Common myeloid progenitor, CD34-positive (primary cell): ENCODE data around the gene TFDP2.
A peak's percentile ranks its signal among the peaks of the same experiment; 100 is the strongest.
"Not testable (repeated sequence)": the region's sequence is repeated elsewhere in the genome, so short reads cannot be mapped to it uniquely, and the experiment has no call there.

Source experiments
- CTCF ChIA-PET: fragments of 350-600 bp; sonication (Branson Sonifier 250); formaldehyde crosslinking; loops from one replicate; lab custom pipeline; 2021; ENCODE audit warnings: antibody characterized with exemption; lab: Charles Lee
- POLR2A ChIA-PET: fragments of 350-600 bp; sonication (Branson Sonifier 250); formaldehyde crosslinking; loops from one replicate; lab custom pipeline; 2021; ENCODE audit warnings: antibody characterized with exemption; lab: Charles Lee
- DNase-seq, 3 donors: peaks; one replicate each; pipeline versions ENCODE4 v3.0.0 to v3.0.0-alpha.2; 2013
- H3K27ac ChIP-seq, 2 experiments: 1 replicate in 1 of 2; 2 replicates in 1 of 2; pipeline ENCODE4 v1.7.0; 2013; ENCODE audit warnings: inconsistent platforms in 2 of 2, low read length in 2 of 2, mild to moderate bottlenecking in 2 of 2, low read depth in 1 of 2, moderate library complexity in 1 of 2; ENCODE audit not compliant: severe bottlenecking in 2 of 2, insufficient read depth in 1 of 2, poor library complexity in 1 of 2
- H3K27me3 ChIP-seq, 5 experiments: replicated peaks in 2 of 5; 1 replicate in 3 of 5; 2 replicates in 2 of 5; pipeline versions ENCODE4 v1.6.1 to v1.7.0; 2013; ENCODE audit warnings: low read length in 4 of 5, mild to moderate bottlenecking in 2 of 5, moderate library complexity in 2 of 5, inconsistent platforms in 1 of 5; ENCODE audit not compliant: insufficient read depth in 5 of 5, control insufficient read depth in 4 of 5
- H3K36me3 ChIP-seq, 4 experiments: 1 replicate in 2 of 4; 2 replicates in 2 of 4; pipeline versions ENCODE4 v1.6.1 to v1.7.0; 2013; ENCODE audit warnings: low read length in 3 of 4, control low read depth in 1 of 4, mild to moderate bottlenecking in 1 of 4; ENCODE audit not compliant: control insufficient read depth in 4 of 4, insufficient read depth in 4 of 4
- H3K4me1 ChIP-seq, 4 experiments: 1 replicate in 3 of 4; 2 replicates in 1 of 4; pipeline versions ENCODE4 v1.6.1 to v1.7.1; 2013; ENCODE audit warnings: low read length in 3 of 4, mild to moderate bottlenecking in 3 of 4, control low read depth in 1 of 4, inconsistent platforms in 1 of 4, moderate library complexity in 1 of 4; ENCODE audit not compliant: control insufficient read depth in 4 of 4, insufficient read depth in 4 of 4; ENCODE audit errors: control extremely low read depth in 1 of 4
- H3K4me3 ChIP-seq, 7 experiments: 1 replicate in 4 of 7; 2 replicates in 3 of 7; pipeline versions ENCODE4 v1.5.1 to v1.7.0; 2013; ENCODE audit warnings: mild to moderate bottlenecking in 7 of 7, low read length in 6 of 7, moderate library complexity in 6 of 7, inconsistent platforms in 2 of 7, low read depth in 2 of 7, control low read depth in 1 of 7; ENCODE audit not compliant: insufficient read depth in 4 of 7, control insufficient read depth in 1 of 7; ENCODE audit errors: extremely low read depth in 1 of 7
- H3K9me3 ChIP-seq, 5 experiments: 1 replicate in 4 of 5; 2 replicates in 1 of 5; pipeline versions ENCODE4 v1.6.1 to v1.7.1; 2013; ENCODE audit warnings: low read length in 4 of 5, mild to moderate bottlenecking in 2 of 5, inconsistent platforms in 1 of 5, low read depth in 1 of 5, moderate library complexity in 1 of 5; ENCODE audit not compliant: control insufficient read depth in 4 of 5, insufficient read depth in 2 of 5; ENCODE audit errors: control extremely low read depth in 1 of 5
- WGBS: methylation state at CpG from one replicate; pipeline ENCODE4 v1.1.5; 2013; ENCODE audit not compliant: insufficient coverage; 5-methylcytosine and 5-hydroxymethylcytosine counted together

TFDP2 gene

GRCh38 chr3:142007710-142008399 lies 141.5 kb downstream of the TFDP2 start:
- Histone ChIP-seq H3K4me1 (no peaks in the 10 kb centered on the region), H3K27ac (no peak overlapping the region), H3K36me3 (peaks cover 8 to 27% (median 14%) of the 10 kb centered on the region in 4 experiments), H3K9me3 (no peaks in the 10 kb centered on the region), H3K4me3 (no peak overlapping the region), H3K27me3 (no peaks in the 10 kb centered on the region)
- CTCF ChIA-PET = no interaction called here
- POLR2A ChIA-PET = no interaction called here
- WGBS = 98% methylated on average over 5 of the region's 8 CpGs
- DNase-seq = peak in 1 of 3 donors; percentile 20

GRCh38 chr3:142004957-142005356 lies 144.4 kb downstream of the TFDP2 start:
- peaks cover 5 to 43% (median 24%) of the 10 kb centered on the region in 4 experiments for H3K36me3 ChIP-seq
- CTCF ChIA-PET = interaction anchor here (1.2 kb wide), 1 partner anchor 15 kb away, joined by 3 read pairs; no protein-coding TSS in a partner anchor
- H3K9me3 ChIP-seq, DNase-seq, H3K27me3 ChIP-seq, H3K27ac ChIP-seq, H3K4me1 ChIP-seq, H3K4me3 ChIP-seq, POLR2A ChIA-PET: not testable (repeated sequence)
- WGBS = 92% methylated on average over 3 of the region's 7 CpGs

- no peak overlapping the region for H3K4me3 ChIP-seq
- DNase-seq = no peak
- H3K36me3 ChIP-seq = peaks cover 2 to 43% (median 25%) of the 10 kb centered on the region in 4 experiments
- no peaks in the 10 kb centered on the region for H3K4me1 ChIP-seq
- H3K9me3 ChIP-seq = no peaks in the 10 kb centered on the region
- POLR2A ChIA-PET = no interaction called here
- CTCF ChIA-PET = no interaction called here
- H3K27ac ChIP-seq = no peak overlapping the region
- H3K27me3 ChIP-seq = no peaks in the 10 kb centered on the region
These were observed 145.3 kb downstream of the TFDP2 start for GRCh38 chr3:142004025-142004424.

- ChIA-PET CTCF (interaction anchor here (0.8 kb wide), 1 partner anchor 23 kb away, joined by 3 read pairs; no protein-coding TSS in a partner anchor), POLR2A (no interaction called here)
- H3K4me3 ChIP-seq = no peak overlapping the region
- DNase-seq = no peak
- H3K9me3 ChIP-seq = no peaks in the 10 kb centered on the region
- no peaks in the 10 kb centered on the region for H3K4me1 ChIP-seq
- no peaks in the 10 kb centered on the region for H3K27me3 ChIP-seq
- H3K27ac ChIP-seq = no peak overlapping the region
- 100% methylated on average over 1 of the region's 3 CpGs for WGBS
- peaks cover 2 to 41% (median 25%) of the 10 kb centered on the region in 4 experiments for H3K36me3 ChIP-seq
These were observed 146.1 kb downstream of the TFDP2 start for GRCh38 chr3:142003291-142003690.

GRCh38 chr3:142000325-142000870 lies 148.9 kb downstream of the TFDP2 start:
- Histone ChIP-seq H3K9me3 (no peaks in the 10 kb centered on the region), H3K4me1 (no peaks in the 10 kb centered on the region), H3K27me3 (no peaks in the 10 kb centered on the region), H3K36me3 (peaks cover 2 to 41% (median 24%) of the 10 kb centered on the region in 4 experiments), H3K27ac (no peak overlapping the region), H3K4me3 (no peak overlapping the region)
- CTCF ChIA-PET = interaction anchor here (1.1 to 1.3 kb wide), 2 partner anchors 13 to 16 kb away, joined by 3 to 4 read pairs; no protein-coding TSS in a partner anchor
- POLR2A ChIA-PET = no interaction called here
- no peak for DNase-seq
- 93% methylated on average over 2 of the region's 2 CpGs for WGBS

GRCh38 chr3:141998669-141999290 lies 150.6 kb downstream of the TFDP2 start:
- peak in 2 of 3 donors; percentile 38 to 42 for DNase-seq
- H3K9me3 ChIP-seq = no peaks in the 10 kb centered on the region
- ChIA-PET POLR2A (no interaction called here), CTCF (interaction anchor here (1.4 to 1.5 kb wide), 2 partner anchors 8 to 44 kb away, joined by 4 read pairs; no protein-coding TSS in a partner anchor)
- H3K27ac ChIP-seq = no peak overlapping the region
- no peak overlapping the region for H3K4me3 ChIP-seq
- no CpG with 5 or more reads among the region's 4 CpGs for WGBS
- H3K27me3 ChIP-seq = no peaks in the 10 kb centered on the region
- peaks cover 2 to 35% (median 22%) of the 10 kb centered on the region in 4 experiments for H3K36me3 ChIP-seq
- H3K4me1 ChIP-seq = no peaks in the 10 kb centered on the region

GRCh38 chr3:141996437-141996836 lies 152.9 kb downstream of the TFDP2 start:
- Histone ChIP-seq H3K27ac (no peak overlapping the region), H3K9me3 (no peaks in the 10 kb centered on the region), H3K36me3 (peaks cover 7 to 39% (median 19%) of the 10 kb centered on the region in 4 experiments), H3K27me3 (no peaks in the 10 kb centered on the region), H3K4me3 (no peak overlapping the region), H3K4me1 (no peaks in the 10 kb centered on the region)
- ChIA-PET POLR2A (no interaction called here), CTCF (interaction anchor here (1.0 to 1.5 kb wide), 2 partner anchors 10 to 30 kb away, joined by 3 read pairs; no protein-coding TSS in a partner anchor)
- no peak for DNase-seq
